HepG2 (cell line): ENCODE results near the gene PHKA2. TPM values are rescaled to one million over a fixed set of nuclear protein-coding genes. Genes with fewer than 3 reads are reported as not detected.

Source experiments
- ATAC-seq: fragments of 200-7000 bp; cut with Tn5 transposase; 3 replicates; pipeline ENCODE4 v1.9.1; 2020; ENCODE audit warnings: mild to moderate bottlenecking, moderate library complexity
- BruUV-seq: library from RNA; stranded (reverse); fragments of 400-500 nt; replicated peaks from 2 replicates; lab custom pipeline; 2021; lab: Mats Ljungman, UMichigan
- CTCF ChIA-PET: fragments of 300-600 bp; formaldehyde crosslinking; extraction: SDS; loops from one replicate; lab custom pipeline; 2021; ENCODE audit warnings: low total read pairs, inconsistent platforms, low intra/inter-chr PET ratio; lab: Yijun Ruan, JAX
- POLR2A ChIA-PET: fragments of 350-600 bp; sonication (Branson Sonifier 250); formaldehyde crosslinking; loops from one replicate; lab custom pipeline; 2020; ENCODE audit warnings: antibody characterized with exemption, inconsistent platforms; lab: Yijun Ruan, JAX
- DNase-seq: peaks from one replicate; pipeline ENCODE4 v3.0.0-alpha.2; 2015; ENCODE audit warnings: low spot score
- FAIRE-seq: peaks from 3 replicates; lab custom pipeline; 2011; peaks lifted over from hg19 to GRCh38; lab: Jason Lieb, UNC
- H2AFZ ChIP-seq: one replicate; pipeline ENCODE4 v1.6.1; 2011; ENCODE audit warnings: low read length, inconsistent platforms
- H3K27ac ChIP-seq: fragments of 300-600 bp; 3 replicates; pipeline ENCODE4 v1.8.0; 2011; ENCODE audit warnings: mixed run types, mild to moderate bottlenecking, mixed read lengths, low read length, inconsistent platforms; ENCODE audit not compliant: insufficient read depth; ENCODE audit errors: extremely low read length
- H3K27me3 ChIP-seq, 2 experiments: fragments of 200-600 bp in 1 of 2; 2 replicates in 1 of 2; 3 replicates in 1 of 2; pipeline versions ENCODE4 v1.6.0 to v1.8.0; 2011; ENCODE audit warnings: low read length in 2 of 2, mild to moderate bottlenecking in 2 of 2, moderate library complexity in 2 of 2, inconsistent platforms in 1 of 2; ENCODE audit not compliant: insufficient read depth in 2 of 2, control insufficient read depth in 1 of 2
- H3K36me3 ChIP-seq, 2 experiments: fragments of 200-600 bp in 1 of 2; replicated peaks in 1 of 2; 2 replicates in 1 of 2; 3 replicates in 1 of 2; pipeline versions ENCODE4 v1.5.1 to v1.8.0; 2011; ENCODE audit warnings: low read length in 2 of 2, inconsistent platforms in 1 of 2; ENCODE audit not compliant: insufficient read depth in 2 of 2, control insufficient read depth in 1 of 2
- H3K4me1 ChIP-seq: 2 replicates; pipeline ENCODE4 v1.5.1; 2012; ENCODE audit warnings: low read length, inconsistent platforms; ENCODE audit not compliant: insufficient read depth
- H3K4me2 ChIP-seq: 2 replicates; pipeline ENCODE4 v1.6.0; 2011; ENCODE audit warnings: low read depth, low read length, inconsistent platforms
- H3K4me3 ChIP-seq, 3 experiments: fragments of 200-600 bp in 1 of 3; sonication (generic), shearing (Covaris generic) in 1 of 3; replicated peaks in 1 of 3; 2 replicates each; pipeline ENCODE4 v1.5.1; 2011 to 2016; ENCODE audit warnings: low read length in 3 of 3, inconsistent platforms in 2 of 3, low read depth in 2 of 3, mild to moderate bottlenecking in 2 of 3, control low read depth in 1 of 3, mixed read lengths in 1 of 3; ENCODE audit not compliant: insufficient read depth in 1 of 3
- H3K79me2 ChIP-seq: one replicate; pipeline ENCODE4 v1.6.1; 2011; ENCODE audit warnings: low read length, inconsistent platforms; ENCODE audit not compliant: insufficient read depth
- H3K9ac ChIP-seq: 2 replicates; pipeline ENCODE4 v1.6.0; 2011; ENCODE audit warnings: mild to moderate bottlenecking, low read depth, low read length, inconsistent platforms; ENCODE audit not compliant: insufficient read depth
- H3K9me3 ChIP-seq: 2 replicates; pipeline ENCODE4 v1.5.1; 2012; ENCODE audit warnings: mild to moderate bottlenecking, low read length
- H4K20me1 ChIP-seq: 2 replicates; pipeline ENCODE4 v1.6.0; 2011; ENCODE audit warnings: inconsistent platforms, mild to moderate bottlenecking, low read length, moderate library complexity; ENCODE audit not compliant: insufficient read depth
- ATAD3A ChIP-seq: sonication (generic); formaldehyde crosslinking; IDR thresholded peaks from 2 replicates; pipeline ENCODE4 v1.4.0; 2020; ENCODE audit warnings: missing genetic modification reagents
- CBFB ChIP-seq: sonication (generic); formaldehyde crosslinking; IDR thresholded peaks from 2 replicates; pipeline ENCODE4 v1.4.0; 2020; ENCODE audit warnings: missing genetic modification reagents
- IKZF1 ChIP-seq: fragments of 450-650 bp; IDR thresholded peaks from 2 replicates; pipeline ENCODE4 v1.7.1; 2016
- RORA ChIP-seq: sonication (generic); formaldehyde crosslinking; IDR thresholded peaks from 2 replicates; pipeline ENCODE4 v1.5.0; 2020; ENCODE audit warnings: mild to moderate bottlenecking, missing genetic modification reagents, moderate library complexity
- RXRA ChIP-seq: sonication (generic); formaldehyde crosslinking; IDR thresholded peaks from 2 replicates; pipeline ENCODE4 v1.5.1; 2020; ENCODE audit warnings: missing genetic modification reagents
- SIN3B ChIP-seq: fragments of 150-350 bp; IDR thresholded peaks from 2 replicates; pipeline ENCODE4 v1.6.1; 2014; ENCODE audit warnings: low read length
- SP1 ChIP-seq, 2 experiments: fragments of 450-650 bp in 1 of 2; sonication (generic) in 1 of 2; formaldehyde crosslinking in 1 of 2; IDR thresholded peaks; 2 replicates each; pipeline versions ENCODE4 v1.4.0 to v1.6.1; 2016 to 2020; ENCODE audit warnings: missing genetic modification reagents in 1 of 2
- SRSF9 ChIP-seq: fragments of 200-400 bp; formaldehyde crosslinking; IDR thresholded peaks from 2 replicates; pipeline ENCODE4 v1.6.1; 2018; ENCODE audit warnings: borderline replicate concordance, mild to moderate bottlenecking, low read depth, low read length; ENCODE audit not compliant: insufficient read depth, poor library complexity, severe bottlenecking
- STAG1 ChIP-seq: sonication (generic); formaldehyde crosslinking; IDR thresholded peaks from 2 replicates; pipeline ENCODE4 v1.4.0; 2020; ENCODE audit warnings: missing genetic modification reagents
- STAT5B ChIP-seq: sonication (generic); formaldehyde crosslinking; IDR thresholded peaks from 2 replicates; pipeline ENCODE4 v1.4.0; 2020; ENCODE audit warnings: missing genetic modification reagents
- ZBTB44 ChIP-seq: sonication (generic); formaldehyde crosslinking; IDR thresholded peaks from 2 replicates; pipeline ENCODE4 v1.4.0; 2020; ENCODE audit warnings: missing genetic modification reagents
- ZMAT5 ChIP-seq: sonication (generic); formaldehyde crosslinking; IDR thresholded peaks from 2 replicates; pipeline ENCODE4 v1.5.0; 2020; ENCODE audit warnings: mild to moderate bottlenecking, low read depth, missing genetic modification reagents, borderline replicate concordance
- ZMYM4 ChIP-seq: sonication (generic); formaldehyde crosslinking; IDR thresholded peaks from 2 replicates; pipeline ENCODE4 v1.8.1; 2023; ENCODE audit warnings: mild to moderate bottlenecking, missing genetic modification reagents
- ZNF232 ChIP-seq: sonication (generic); formaldehyde crosslinking; IDR thresholded peaks from 2 replicates; pipeline ENCODE4 v1.4.0; 2020; ENCODE audit warnings: missing genetic modification reagents, borderline replicate concordance
- ZNF263 ChIP-seq: sonication (generic); formaldehyde crosslinking; IDR thresholded peaks from 2 replicates; pipeline ENCODE4 v1.4.0; 2020; ENCODE audit warnings: missing genetic modification reagents
- ZNF546 ChIP-seq: sonication (generic); formaldehyde crosslinking; conservative IDR thresholded peaks from 2 replicates; pipeline ENCODE4 v1.8.1; 2023; ENCODE audit warnings: mild to moderate bottlenecking, missing genetic modification reagents
- ZSCAN22 ChIP-seq: sonication (generic); formaldehyde crosslinking; IDR thresholded peaks from 2 replicates; pipeline ENCODE4 v1.4.0; 2020; ENCODE audit warnings: mild to moderate bottlenecking, missing genetic modification reagents
- WGBS: methylation state at CpG from one replicate; pipeline ENCODE4 v1.1.6; 2017; ENCODE audit warnings: low lambda C conversion rate; 5-methylcytosine and 5-hydroxymethylcytosine counted together
- in situ Hi-C: cut with HindIII; loops from 2 replicates; pipeline ENCODE4 v1.10.0; 2017; ENCODE audit warnings: low pct_unique_long_range_greater_than_20kb; ENCODE audit not compliant: extremely low pct_ligation_motif_present
- intact Hi-C: fragments of 100-400 bp; cut with micrococcal nuclease; formaldehyde crosslinking; loops from one replicate; pipeline ENCODE4 v1.10.0; 2022; ENCODE audit not compliant: unreplicated experiment
- polyA plus RNA-seq, 8 experiments: library from polyadenylated mRNA; depleted of rRNA in 3 of 8; stranded (reverse) in 7 of 8; unstranded in 1 of 8; fragments of >200 nt; fragmentation: Illumina TruSeq in 4 of 8; extraction: Trizol in 4 of 8; gene quantifications; 2 replicates each; pipeline versions ENCODE4 v1.2.1 to v1.2.3, GENCODE V29; 2011 to 2016; ENCODE audit warnings: low read depth in 4 of 8, missing spikeins in 1 of 8, mixed read lengths in 1 of 8; ENCODE audit not compliant: insufficient read depth in 1 of 8
- total RNA-seq, 5 experiments: library from RNA; depleted of rRNA; stranded (reverse); fragments of >200 nt; fragmentation: Illumina TruSeq; extraction: Trizol; gene quantifications; 2 replicates each; pipeline ENCODE4 v1.2.3, GENCODE V29; 2016; ENCODE audit warnings: low read depth in 1 of 5

Gene PHKA2
- total and polyA plus RNA-seq, 2 of the 13 experiments (the other 11 are each of a cell fraction or from before 2014, with no cell fraction given): 20.5 to 273 TPM

- Histone ChIP-seq H3K4me1 (no peaks in the 10 kb centered on the region), H4K20me1 (0 out of 2 replicates have a peak, but pooled peaks cover 2% of the 10 kb centered on the region), H3K27ac (no peak overlapping the region), H3K27me3 (no peaks in the 10 kb centered on the region), H3K4me3 (no peak overlapping the region), H3K36me3 (peaks cover 7 to 56% of the 10 kb centered on the region in 2 experiments; a peak in 3 of 5 replicates), H2AFZ (no peak overlapping the region), H3K79me2 (peaks cover under 1% of the 10 kb centered on the region), H3K9me3 (no peaks in the 10 kb centered on the region), H3K9ac (no peak overlapping the region), H3K4me2 (no peak overlapping the region)
- BruUV-seq: no TSS peak
- ChIA-PET CTCF (no interaction called here), POLR2A (no interaction called here)
- no peak for DNase-seq
- intact Hi-C loops (no loop called here), in situ Hi-C loops (loop anchor here (25.0 kb wide), 1 partner anchor 387 kb away; the partner anchor contains the start of gene PDHA1)
- TF ChIP-seq ATAD3A (CRISPR knock-in tag) (no peak), CBFB (CRISPR knock-in tag) (no peak), ZNF232 (CRISPR knock-in tag) (no peak), RORA (CRISPR knock-in tag) (no peak), SRSF9 (no peak), ZBTB44 (no peak), STAT5B (CRISPR knock-in tag) (no peak), RXRA (CRISPR knock-in tag) (no peak), IKZF1 (no peak), ZNF263 (CRISPR knock-in tag) (no peak), STAG1 (no peak), SP1 (IDR thresholded peaks at IDR 0.05) (no peak), SP1 (CRISPR knock-in tag; IDR thresholded peaks at IDR 0.05) (no peak), ZMYM4 (CRISPR knock-in tag) (no peak), ZSCAN22 (no peak), ZNF546 (CRISPR knock-in tag) (no peak), SIN3B (no peak), ZMAT5 (no peak)
- FAIRE-seq: no peak
- WGBS: 94% methylated on average over 3 of the region's 8 CpGs
- ATAC-seq: no peak
These were observed 34.0 kb downstream of the PHKA2 start for GRCh38 chrX:18949944-18950301.
